Prostate gland (tissue), 2 donors: Measurements from ENCODE around the gene ANO10.

ENCODE experiments used
- CTCF ChIP-seq, 4 experiments: fragments of 200-600 bp in 2 of 4; fragments of 450-650 bp in 2 of 4; sonication (generic) in 2 of 4; IDR thresholded peaks; 1 replicate in 3 of 4; 2 replicates in 1 of 4; pipeline ENCODE4 v1.5.1; 2016 to 2019; ENCODE audit warnings: antibody characterized with exemption in 4 of 4, mild to moderate bottlenecking in 2 of 4, moderate library complexity in 2 of 4
- POLR2A ChIP-seq: fragments of 450-650 bp; IDR thresholded peaks from one replicate; pipeline ENCODE4 v1.6.1; 2016; ENCODE audit warnings: antibody characterized with exemption, mild to moderate bottlenecking

DNA sequence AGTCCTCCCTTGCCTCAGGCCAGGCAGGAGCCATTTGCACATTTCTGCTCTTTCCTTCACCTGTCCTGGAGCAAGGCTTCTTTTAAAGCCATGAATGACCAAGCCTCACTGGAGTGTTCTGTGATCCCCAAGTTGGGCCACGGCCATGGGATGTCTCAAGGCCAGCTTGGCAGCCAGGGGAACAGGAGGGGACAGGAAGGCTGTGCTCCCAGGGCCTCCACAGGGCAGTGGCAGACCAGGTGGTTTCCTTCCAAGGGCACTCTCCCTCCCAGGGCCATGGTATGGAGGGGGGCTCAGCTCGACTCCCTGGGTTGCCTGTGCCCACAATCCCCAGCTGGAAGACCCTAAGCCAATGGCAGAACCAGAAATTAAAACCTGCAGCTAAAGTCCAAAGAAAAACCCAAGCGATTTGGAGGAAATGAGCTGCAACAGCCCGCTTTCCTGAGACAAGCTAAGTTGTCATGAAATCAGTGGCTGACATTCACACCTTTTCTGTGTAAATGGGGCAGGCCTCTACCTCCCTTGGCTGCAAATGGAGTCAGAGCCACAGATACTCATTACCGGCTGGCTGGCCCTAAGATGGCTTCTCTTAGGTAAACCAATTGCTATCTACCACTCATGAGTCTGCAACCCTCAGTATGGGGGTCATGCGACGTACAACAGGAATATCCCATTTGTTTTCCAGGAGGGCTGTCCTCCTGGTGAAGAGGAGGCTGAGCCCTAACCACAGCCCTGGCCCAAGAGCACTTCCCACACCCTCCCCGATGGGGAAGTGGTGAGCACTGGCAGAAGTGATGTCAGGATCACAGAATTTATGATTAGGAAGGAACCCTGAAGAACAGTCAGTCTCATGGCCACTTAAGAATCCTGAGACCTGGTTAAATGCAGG, 252.2 kb downstream of the ANO10 start:
- TF ChIP-seq CTCF (IDR thresholded peaks at IDR 0.05) (no peak), POLR2A (no peak)
